Measurements from ENCODE around the gene LYSMD3. TPM values are rescaled to one million over a fixed set of nuclear protein-coding genes. Genes with fewer than 3 reads are reported as not detected.

LYSMD3 gene
- total RNA-seq, 2 experiments from 2014 or later, result 9.5 to 14.8 TPM

DNA sequence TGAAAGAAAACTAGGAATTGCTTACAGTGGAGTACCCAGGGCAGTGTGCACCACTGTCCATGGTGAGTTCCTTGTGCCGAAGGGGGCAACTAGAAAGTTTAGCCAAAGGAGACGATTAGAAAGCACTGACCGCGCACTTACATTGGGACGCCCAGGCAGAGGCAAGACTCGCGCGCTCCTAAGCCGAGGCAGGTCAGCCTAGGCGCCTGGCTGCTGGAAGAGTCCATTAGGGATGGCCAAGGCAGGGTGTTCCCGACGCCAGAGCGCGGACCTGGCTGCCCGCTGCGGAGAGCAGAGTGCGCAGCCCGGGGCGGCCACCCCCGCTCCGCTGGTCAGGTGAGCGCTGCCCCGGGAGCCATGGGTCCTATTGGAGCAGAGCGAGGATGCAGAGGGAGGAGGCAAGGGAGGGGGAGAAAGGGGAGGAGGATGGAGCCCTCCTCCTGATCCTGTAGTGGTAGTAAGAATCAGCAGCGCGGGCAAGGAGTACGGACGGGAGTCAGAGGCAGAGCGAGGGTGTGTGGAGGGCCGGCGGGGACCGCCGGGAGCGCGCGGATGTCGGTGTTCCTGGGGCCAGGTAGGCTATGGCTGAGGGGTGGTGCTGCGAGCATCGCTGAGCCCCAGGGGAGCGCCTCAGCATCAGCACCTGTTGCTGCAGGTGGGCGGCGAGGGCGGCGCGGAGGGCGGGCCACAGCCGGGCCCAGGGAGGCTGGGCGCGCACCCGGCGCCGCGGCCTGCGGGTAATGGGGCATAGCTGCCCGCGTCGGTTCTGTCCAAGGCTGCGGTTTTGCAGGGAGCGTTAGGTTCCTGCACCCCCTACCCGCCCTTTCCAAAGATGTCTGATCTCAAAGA, 29.2 kb upstream of the LYSMD3 start, which contains the start of gene ADGRV1:
Gene ADGRV1, plus strand, starts transcription at position 454 of the 849 bp plus-strand sequence. Its CDS starts 99 bp downstream, at position 553.
- intact Hi-C loops (cut with micrococcal nuclease; ENCODE audit: unreplicated experiment), result no loop called here
- TF ChIP-seq, protein P1, sequence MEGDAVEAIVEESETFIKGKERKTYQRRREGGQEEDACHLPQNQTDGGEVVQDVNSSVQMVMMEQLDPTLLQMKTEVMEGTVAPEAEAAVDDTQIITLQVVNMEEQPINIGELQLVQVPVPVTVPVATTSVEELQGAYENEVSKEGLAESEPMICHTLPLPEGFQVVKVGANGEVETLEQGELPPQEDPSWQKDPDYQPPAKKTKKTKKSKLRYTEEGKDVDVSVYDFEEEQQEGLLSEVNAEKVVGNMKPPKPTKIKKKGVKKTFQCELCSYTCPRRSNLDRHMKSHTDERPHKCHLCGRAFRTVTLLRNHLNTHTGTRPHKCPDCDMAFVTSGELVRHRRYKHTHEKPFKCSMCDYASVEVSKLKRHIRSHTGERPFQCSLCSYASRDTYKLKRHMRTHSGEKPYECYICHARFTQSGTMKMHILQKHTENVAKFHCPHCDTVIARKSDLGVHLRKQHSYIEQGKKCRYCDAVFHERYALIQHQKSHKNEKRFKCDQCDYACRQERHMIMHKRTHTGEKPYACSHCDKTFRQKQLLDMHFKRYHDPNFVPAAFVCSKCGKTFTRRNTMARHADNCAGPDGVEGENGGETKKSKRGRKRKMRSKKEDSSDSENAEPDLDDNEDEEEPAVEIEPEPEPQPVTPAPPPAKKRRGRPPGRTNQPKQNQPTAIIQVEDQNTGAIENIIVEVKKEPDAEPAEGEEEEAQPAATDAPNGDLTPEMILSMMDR (conservative IDR thresholded peaks at IDR 0.05; ENCODE audit: low read length), result no peak
- TF ChIP-seq EZH2phosphoT487 (IDR thresholded peaks at IDR 0.05; ENCODE audit: borderline replicate concordance, low read depth, low read length), result no peak
- Histone ChIP-seq H3K9me2 (ENCODE audit: insufficient read depth, low read length) (no peaks in the 10 kb centered on the region), H3K79me2 (ENCODE audit: insufficient read depth, low read depth, low read length) (no peaks in the 10 kb centered on the region), H3K27ac (ENCODE audit: low read depth, low read length, poor library complexity, severe bottlenecking) (no peak within 1 kb of the TSS), H3K4me1 (ENCODE audit: insufficient read depth, low read length, poor library complexity, severe bottlenecking) (no peaks in the 10 kb centered on the region), H2AFZ (ENCODE audit: low read length) (no peak within 1 kb of the TSS), H4K20me1 (ENCODE audit: insufficient read depth, low read length) (no peaks in the 10 kb centered on the region), H3K4me3 (ENCODE audit: low read depth, low read length, poor library complexity, severe bottlenecking) (no peak within 1 kb of the TSS), H3K4me2 (ENCODE audit: low read length) (no peak within 1 kb of the TSS), H3K9me3 (ENCODE audit: low read length) (no peaks in the 10 kb centered on the region), H3K36me3 (ENCODE audit: insufficient read depth, low read length) (no peaks in the 10 kb centered on the region)
- no TSS peak for BruUV-seq (replicated peaks)
- ChIA-PET POLR2A (no interaction called here), CTCF (ENCODE audit: unreplicated experiment) (no interaction called here)
- DNase-seq (ENCODE audit: low spot score), result no peak

DNA sequence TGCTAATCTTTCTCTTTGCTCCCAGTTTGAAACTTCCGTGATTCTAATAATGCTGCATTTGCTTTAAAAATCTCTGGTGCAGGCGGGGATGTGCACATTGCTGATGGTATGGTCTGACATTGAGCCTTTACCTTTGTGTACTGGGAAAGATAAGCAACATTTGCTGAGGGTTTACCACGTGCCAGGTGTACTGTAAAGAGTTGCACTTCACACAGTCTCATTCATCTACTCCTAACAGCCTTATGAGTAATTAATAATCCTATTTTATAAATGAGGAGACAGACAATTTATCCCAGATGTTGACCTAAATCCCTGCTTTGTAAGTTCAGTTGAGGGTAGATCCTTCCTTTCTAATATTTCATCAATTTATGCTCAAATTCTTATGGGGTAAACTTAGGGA, 28.5 kb upstream of the LYSMD3 start:
- intact Hi-C loops (cut with micrococcal nuclease; ENCODE audit: unreplicated experiment), result no loop called here

More for the DNA sequence above, 28.5 kb upstream of the LYSMD3 start:
- BruUV-seq (replicated peaks), result no TSS peak
- H3K9me3 ChIP-seq (ENCODE audit: low read length), result no peaks in the 10 kb centered on the region
- POLR2A ChIA-PET, result no interaction called here
- H3K4me3 ChIP-seq (ENCODE audit: low read depth, low read length, poor library complexity, severe bottlenecking), result no peak overlapping the region
- TF ChIP-seq, protein P1 (conservative IDR thresholded peaks at IDR 0.05; ENCODE audit: low read length), result no peak
- no peak for TF ChIP-seq EZH2phosphoT487 (IDR thresholded peaks at IDR 0.05; ENCODE audit: borderline replicate concordance, low read depth, low read length)
- no peaks in the 10 kb centered on the region for H3K9me2 ChIP-seq (ENCODE audit: insufficient read depth, low read length)
- DNase-seq (ENCODE audit: low spot score), result no peak
- H3K79me2 ChIP-seq (ENCODE audit: insufficient read depth, low read depth, low read length), result no peaks in the 10 kb centered on the region
- no peaks in the 10 kb centered on the region for H4K20me1 ChIP-seq (ENCODE audit: insufficient read depth, low read length)
- no peak overlapping the region for H3K27ac ChIP-seq (ENCODE audit: low read depth, low read length, poor library complexity, severe bottlenecking)
- H3K36me3 ChIP-seq (ENCODE audit: insufficient read depth, low read length), result no peaks in the 10 kb centered on the region
- CTCF ChIA-PET (ENCODE audit: unreplicated experiment), result no interaction called here
- no peaks in the 10 kb centered on the region for H3K4me1 ChIP-seq (ENCODE audit: insufficient read depth, low read length, poor library complexity, severe bottlenecking)
- no peak overlapping the region for H2AFZ ChIP-seq (ENCODE audit: low read length)
- H3K4me2 ChIP-seq (ENCODE audit: low read length), result no peak overlapping the region

Data from OCI-LY7 (cell line).